Measurements from ENCODE around the gene ZNF438. TPM values are rescaled to one million over a fixed set of nuclear protein-coding genes. Genes with fewer than 3 reads are reported as not detected.

The ZNF438 gene
- total RNA-seq, 1 experiment from 2014 or later: 0.83 TPM

DNA sequence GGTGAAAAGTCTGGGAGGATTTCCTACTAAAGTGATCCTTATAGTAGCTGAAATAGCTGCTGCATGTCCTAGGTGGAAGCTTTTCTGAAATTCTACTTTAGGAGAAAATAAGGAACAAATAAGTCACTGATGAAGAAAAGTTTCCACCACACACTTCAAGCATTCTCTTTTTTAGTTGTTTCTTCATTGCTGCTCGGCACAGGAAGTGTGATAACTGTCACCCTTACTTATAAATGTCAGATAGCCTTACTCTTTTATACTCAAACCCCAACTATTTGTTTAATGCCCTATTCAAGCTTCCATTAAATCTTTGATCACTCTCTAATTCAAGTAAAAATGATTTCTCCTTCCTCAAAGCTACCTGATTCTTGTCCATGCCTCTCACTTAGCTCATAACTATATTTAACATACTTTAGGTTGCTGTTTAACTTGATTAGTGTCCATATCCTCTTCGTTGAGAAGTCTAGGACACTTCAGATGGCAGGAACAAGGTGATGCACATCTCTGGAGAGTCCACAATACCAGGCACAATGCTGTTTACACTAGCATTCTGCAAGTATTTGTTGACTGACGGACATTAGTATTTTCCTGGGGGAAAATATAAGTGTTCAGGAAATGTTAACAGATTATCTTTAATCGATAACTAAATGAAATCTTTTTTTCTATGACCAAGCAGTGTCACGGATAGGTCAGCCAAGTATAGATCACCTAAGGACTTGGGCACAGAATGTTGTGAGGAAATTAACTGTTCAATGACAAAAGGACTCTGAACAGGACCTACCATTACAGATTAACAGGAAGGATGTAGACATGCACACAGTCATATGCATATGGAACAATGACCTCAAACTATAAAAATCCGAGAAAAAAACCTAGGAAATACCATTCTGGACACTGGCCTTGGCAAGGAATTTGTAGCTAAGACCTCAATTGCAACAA is 67.4 kb downstream of the ZNF438 start:
- Histone ChIP-seq H3K27ac (ENCODE audit: insufficient read length, low read depth, low read length) (no peak overlapping the region), H2BK5ac (ENCODE audit: insufficient read length, low read length) (no peak overlapping the region), H2BK120ac (ENCODE audit: low read depth, low read length, poor library complexity, severe bottlenecking) (no peak overlapping the region), H3K4ac (ENCODE audit: low read depth, low read length) (no peak overlapping the region), H3K14ac (ENCODE audit: insufficient read depth, low read length) (no peak overlapping the region), H3K18ac (ENCODE audit: insufficient read length, low read depth, low read length) (no peak overlapping the region), H3K4me2 (ENCODE audit: insufficient read depth, insufficient read length, low read length) (no peak overlapping the region), H2BK20ac (ENCODE audit: low read depth, low read length, poor library complexity, severe bottlenecking) (no peak overlapping the region), H3K79me2 (ENCODE audit: insufficient read depth, low read length) (no peaks in the 10 kb centered on the region), H4K8ac (replicated peaks; ENCODE audit: insufficient read length, low read depth, low read length) (no peak overlapping the region), H2AFZ (ENCODE audit: low read length) (no peak overlapping the region), H4K20me1 (ENCODE audit: control insufficient read depth, insufficient read depth, insufficient read length) (no peaks in the 10 kb centered on the region), H3K27me3 (ENCODE audit: insufficient read depth, low read length) (no peaks in the 10 kb centered on the region), H3K23ac (ENCODE audit: insufficient read length, low read depth, low read length) (no peak overlapping the region), H3K9ac (ENCODE audit: extremely low read depth, insufficient read length, low read length) (no peak overlapping the region), H2BK15ac (ENCODE audit: low read depth, low read length) (no peak overlapping the region), H4K5ac (ENCODE audit: insufficient read length, low read depth, low read length) (no peak overlapping the region), H3K9me3 (ENCODE audit: control insufficient read depth, low read depth, low read length) (no peaks in the 10 kb centered on the region), H4K91ac (ENCODE audit: insufficient read length, low read depth, low read length) (no peak overlapping the region), H2AK5ac (ENCODE audit: insufficient read length, low read length) (no peak overlapping the region), H3K4me1 (ENCODE audit: insufficient read depth, low read length) (no peaks in the 10 kb centered on the region), H3K79me1 (ENCODE audit: insufficient read depth, low read depth, low read length, poor library complexity, severe bottlenecking) (no peaks in the 10 kb centered on the region), H3T11ph (ENCODE audit: low read length) (no peak overlapping the region), H3K23me2 (ENCODE audit: insufficient read length, low read depth, low read length, poor library complexity, severe bottlenecking) (no peaks in the 10 kb centered on the region), H3K56ac (ENCODE audit: insufficient read length, low read depth, low read length) (no peak overlapping the region), H2BK12ac (ENCODE audit: insufficient read length, low read depth, low read length) (no peak overlapping the region)
- no peak for TF ChIP-seq CTCF (conservative IDR thresholded peaks at IDR 0.05)
- Mint-ChIP-seq H3K27me3 (ENCODE audit: low read depth) (no peaks in the 10 kb centered on the region; the same call in 1 of the 2 replicates), H3K36me3 (ENCODE audit: insufficient read depth in 1 of 3, low read depth in 3 of 3) (no peaks in the 10 kb centered on the region), H3K27ac (no peak overlapping the region), H3K4me1 (no peaks in the 10 kb centered on the region), H3K4me3 (no peak overlapping the region), H3K9me3 (no peaks in the 10 kb centered on the region)
- no peak for DNase-seq
- WGBS (ENCODE audit: extremely low coverage, insufficient read length, low lambda C conversion rate): no CpG with 5 or more reads among the region's 6 CpGs
